ENCODE measurements around the gene LCE6A. TPM values are rescaled to one million over a fixed set of nuclear protein-coding genes. Genes with fewer than 3 reads are reported as not detected.

Gene LCE6A
- total RNA-seq, 1 donor from 2014 or later = not detected

DNA sequence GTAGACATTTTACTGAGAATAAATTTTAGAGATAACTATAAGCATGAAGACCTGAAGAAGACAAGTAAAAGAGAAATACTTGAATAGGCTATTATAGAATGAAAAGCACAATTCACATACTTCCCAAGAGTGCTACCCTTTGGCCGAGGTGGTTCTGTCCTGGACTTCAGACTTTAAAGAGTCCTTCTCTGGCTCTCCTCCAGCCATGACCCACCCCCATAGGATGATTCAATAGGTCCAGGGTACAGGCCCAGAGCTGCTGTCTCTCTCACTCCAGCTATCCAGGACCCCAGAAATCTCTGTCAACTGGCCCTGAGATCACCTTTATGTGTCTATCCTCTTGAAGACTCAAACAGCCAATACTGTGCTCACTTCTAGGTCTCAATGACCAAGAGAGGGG, 34.2 kb downstream of the LCE6A start:
- no peaks in the 10 kb centered on the region for H3K36me3 ChIP-seq (ENCODE audit: control insufficient read depth, insufficient read depth, low read length)
- DNase-seq (ENCODE audit: low read depth) (no peak), FAIRE-seq (no peak)
- H3K27me3 ChIP-seq (ENCODE audit: control insufficient read depth, insufficient read depth, low read length) = no peaks in the 10 kb centered on the region
- TF ChIP-seq, protein P1, sequence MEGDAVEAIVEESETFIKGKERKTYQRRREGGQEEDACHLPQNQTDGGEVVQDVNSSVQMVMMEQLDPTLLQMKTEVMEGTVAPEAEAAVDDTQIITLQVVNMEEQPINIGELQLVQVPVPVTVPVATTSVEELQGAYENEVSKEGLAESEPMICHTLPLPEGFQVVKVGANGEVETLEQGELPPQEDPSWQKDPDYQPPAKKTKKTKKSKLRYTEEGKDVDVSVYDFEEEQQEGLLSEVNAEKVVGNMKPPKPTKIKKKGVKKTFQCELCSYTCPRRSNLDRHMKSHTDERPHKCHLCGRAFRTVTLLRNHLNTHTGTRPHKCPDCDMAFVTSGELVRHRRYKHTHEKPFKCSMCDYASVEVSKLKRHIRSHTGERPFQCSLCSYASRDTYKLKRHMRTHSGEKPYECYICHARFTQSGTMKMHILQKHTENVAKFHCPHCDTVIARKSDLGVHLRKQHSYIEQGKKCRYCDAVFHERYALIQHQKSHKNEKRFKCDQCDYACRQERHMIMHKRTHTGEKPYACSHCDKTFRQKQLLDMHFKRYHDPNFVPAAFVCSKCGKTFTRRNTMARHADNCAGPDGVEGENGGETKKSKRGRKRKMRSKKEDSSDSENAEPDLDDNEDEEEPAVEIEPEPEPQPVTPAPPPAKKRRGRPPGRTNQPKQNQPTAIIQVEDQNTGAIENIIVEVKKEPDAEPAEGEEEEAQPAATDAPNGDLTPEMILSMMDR (IDR thresholded peaks at IDR 0.05; ENCODE audit: insufficient read depth, low read length, severe bottlenecking) = no peak
- no peak overlapping the region for H3K4me3 ChIP-seq (ENCODE audit: low read depth, low read length)

- Histone ChIP-seq H3K27me3 (ENCODE audit: control insufficient read depth, insufficient read depth, low read length) (no peaks in the 10 kb centered on the region), H3K36me3 (ENCODE audit: control insufficient read depth, insufficient read depth, low read length) (no peaks in the 10 kb centered on the region), H3K4me3 (ENCODE audit: low read depth, low read length) (no peak within 1 kb of the TSS)
- FAIRE-seq (no peak), DNase-seq (ENCODE audit: low read depth) (no peak)
- TF ChIP-seq, protein P1 (IDR thresholded peaks at IDR 0.05; ENCODE audit: insufficient read depth, low read length, severe bottlenecking) = peak; percentile 40
These were observed 35.4 kb downstream of the LCE6A start, which contains the start of gene SMCP for GRCh38 chr1:152878042-152878441. SMCP (plus strand) TSS chr1:152878322; CDS start chr1:152884423, 6,101 bp downstream.

- peak; percentile 62 for FAIRE-seq
These were observed 37.0 kb downstream of the LCE6A start for GRCh38 chr1:152879559-152880198.

GRCh38 chr1:152880316-152880715, 37.7 kb downstream of the LCE6A start:
- DNase-seq (ENCODE audit: low read depth) = peak; percentile 95
- no peaks in the 10 kb centered on the region for H3K27me3 ChIP-seq (ENCODE audit: control insufficient read depth, insufficient read depth, low read length)
- TF ChIP-seq, protein P1 (IDR thresholded peaks at IDR 0.05; ENCODE audit: insufficient read depth, low read length, severe bottlenecking) = no peak
- peak; percentile 79 for FAIRE-seq
- no peak overlapping the region for H3K4me3 ChIP-seq (ENCODE audit: low read depth, low read length)
- no peaks in the 10 kb centered on the region for H3K36me3 ChIP-seq (ENCODE audit: control insufficient read depth, insufficient read depth, low read length)

More at GRCh38 chr1:152879559-152880198, 37.0 kb downstream of the LCE6A start:
- no peak for DNase-seq (ENCODE audit: low read depth)
- Histone ChIP-seq H3K27me3 (ENCODE audit: control insufficient read depth, insufficient read depth, low read length) (no peaks in the 10 kb centered on the region), H3K36me3 (ENCODE audit: control insufficient read depth, insufficient read depth, low read length) (no peaks in the 10 kb centered on the region), H3K4me3 (ENCODE audit: low read depth, low read length) (no peak overlapping the region)
- TF ChIP-seq, protein P1 (IDR thresholded peaks at IDR 0.05; ENCODE audit: insufficient read depth, low read length, severe bottlenecking) = no peak

- Histone ChIP-seq H3K27me3 (ENCODE audit: control insufficient read depth, insufficient read depth, low read length) (no peaks in the 10 kb centered on the region), H3K4me3 (ENCODE audit: low read depth, low read length) (no peak overlapping the region), H3K36me3 (ENCODE audit: control insufficient read depth, insufficient read depth, low read length) (no peaks in the 10 kb centered on the region)
- DNase-seq (ENCODE audit: low read depth) (no peak), FAIRE-seq (peak; percentile 36)
- TF ChIP-seq, protein P1 (IDR thresholded peaks at IDR 0.05; ENCODE audit: insufficient read depth, low read length, severe bottlenecking) = no peak
These were observed 38.3 kb downstream of the LCE6A start for GRCh38 chr1:152880907-152881306.

GRCh38 chr1:152884085-152884484, 41.4 kb downstream of the LCE6A start:
- no peaks in the 10 kb centered on the region for H3K36me3 ChIP-seq (ENCODE audit: control insufficient read depth, insufficient read depth, low read length)
- no peak for FAIRE-seq
- TF ChIP-seq, protein P1 (IDR thresholded peaks at IDR 0.05; ENCODE audit: insufficient read depth, low read length, severe bottlenecking) = no peak
- DNase-seq (ENCODE audit: low read depth) = peak; percentile 57
- no peak overlapping the region for H3K4me3 ChIP-seq (ENCODE audit: low read depth, low read length)
- H3K27me3 ChIP-seq (ENCODE audit: control insufficient read depth, insufficient read depth, low read length) = no peaks in the 10 kb centered on the region

All from bronchial epithelial cell (primary cell).